ENCODE data around the gene KIRREL1.

The KIRREL1 gene

DNA sequence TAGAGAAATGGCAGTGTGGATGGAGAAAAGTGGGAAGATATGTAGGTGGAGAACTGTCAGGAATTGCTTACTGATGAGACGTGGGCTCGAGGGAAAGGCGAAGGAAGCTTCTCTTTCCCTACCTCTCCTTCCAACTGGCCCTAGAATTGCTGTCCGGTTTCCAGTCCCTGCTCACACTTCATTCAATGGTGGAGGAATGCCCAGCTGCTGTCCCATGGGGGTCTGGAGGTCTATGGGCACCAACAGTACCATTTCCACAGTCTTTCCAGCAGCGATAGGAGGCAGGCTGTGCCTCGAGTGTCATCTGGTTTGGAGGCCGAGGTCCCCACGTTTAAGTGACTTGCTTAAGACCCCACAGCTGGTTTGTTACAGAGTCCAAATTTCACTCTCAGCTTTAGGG, 155.7 kb downstream of the KIRREL1 start:
- no peak for DNase-seq
